GM19043 (cell line): ENCODE results near the gene INPP5A.

ENCODE experiments used
- ATAC-seq: cut with Tn5 transposase; IDR thresholded peaks from one replicate; pipeline ENCODE4 v1.9.1; 2021; ENCODE audit warnings: low read depth; ENCODE audit not compliant: unreplicated experiment

The INPP5A gene

DNA sequence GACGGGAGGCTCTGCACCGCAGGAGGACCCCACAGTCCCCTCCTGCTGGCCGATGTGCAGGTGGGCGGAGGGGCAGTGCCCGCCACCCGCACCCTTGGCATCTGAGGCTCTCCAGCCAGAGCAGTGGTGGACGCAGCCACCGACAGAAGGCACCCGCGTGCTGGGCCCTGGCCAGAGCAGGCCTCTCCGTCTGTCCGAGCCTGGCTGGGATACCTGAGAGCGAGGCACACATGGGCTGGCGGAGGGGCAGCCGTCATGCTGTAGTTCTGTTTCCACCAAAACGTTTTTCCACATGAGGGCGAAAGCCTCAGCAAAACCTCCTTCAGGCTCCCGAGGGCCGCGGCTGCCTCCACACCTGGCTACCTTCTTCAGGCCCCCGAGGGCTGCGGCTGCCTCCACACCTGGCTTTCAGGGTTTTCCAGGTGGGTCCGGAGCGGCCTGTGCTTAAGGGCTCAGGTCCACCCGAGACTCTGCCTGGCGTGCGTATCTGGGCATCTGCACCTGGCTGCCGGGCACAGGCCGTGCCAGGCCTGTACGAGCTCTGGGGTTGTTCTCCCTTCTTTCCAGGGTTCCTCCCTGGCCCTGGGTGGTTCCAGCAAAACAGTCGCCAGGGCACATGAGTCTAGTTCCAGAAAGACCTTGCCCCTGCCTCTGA, 115.5 kb downstream of the INPP5A start:
- no peak for ATAC-seq

DNA sequence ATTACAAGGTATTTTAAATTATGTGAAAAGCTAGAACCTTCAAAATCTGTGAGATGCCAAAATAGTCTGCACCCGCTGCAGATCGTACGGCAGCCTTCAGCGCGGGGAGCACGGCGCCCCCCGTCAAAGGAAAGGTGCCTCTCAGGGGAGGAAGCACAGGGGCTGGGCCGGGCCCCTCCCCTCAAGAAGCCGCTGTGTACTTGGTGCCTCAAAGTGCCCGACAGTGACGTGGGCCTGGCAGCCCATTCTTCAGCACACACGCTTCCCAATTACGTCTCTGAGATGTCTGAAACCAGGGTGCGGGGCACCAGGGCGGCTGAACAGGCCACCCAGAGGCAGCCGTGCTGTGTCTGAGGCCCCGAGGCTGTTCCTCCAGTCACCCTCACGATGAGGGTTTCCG, 116.1 kb downstream of the INPP5A start:
- ATAC-seq: no peak

DNA sequence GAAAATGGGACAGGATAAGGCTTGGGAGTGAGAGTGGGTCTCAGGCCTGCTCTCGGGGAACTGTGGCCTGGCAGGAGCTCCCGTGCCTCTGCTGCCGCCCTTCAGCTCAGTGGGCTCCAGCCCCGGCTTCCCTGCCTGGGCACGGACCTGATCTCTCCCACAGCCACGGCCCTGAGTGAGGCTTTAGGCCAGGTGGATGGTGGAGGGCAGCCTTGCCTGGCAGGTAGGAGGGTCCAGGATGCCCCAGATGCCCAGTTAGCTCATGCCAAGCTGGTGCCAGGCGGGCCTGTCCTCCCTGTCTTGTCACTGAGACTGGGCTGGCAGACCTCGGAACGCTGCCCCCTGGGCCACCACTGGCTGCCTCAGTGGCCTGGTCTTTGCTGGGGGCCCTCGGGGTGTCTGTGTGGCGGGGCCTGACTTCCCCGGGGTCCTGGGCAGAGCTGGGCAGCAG, 116.6 kb downstream of the INPP5A start:
- ATAC-seq: no peak

DNA sequence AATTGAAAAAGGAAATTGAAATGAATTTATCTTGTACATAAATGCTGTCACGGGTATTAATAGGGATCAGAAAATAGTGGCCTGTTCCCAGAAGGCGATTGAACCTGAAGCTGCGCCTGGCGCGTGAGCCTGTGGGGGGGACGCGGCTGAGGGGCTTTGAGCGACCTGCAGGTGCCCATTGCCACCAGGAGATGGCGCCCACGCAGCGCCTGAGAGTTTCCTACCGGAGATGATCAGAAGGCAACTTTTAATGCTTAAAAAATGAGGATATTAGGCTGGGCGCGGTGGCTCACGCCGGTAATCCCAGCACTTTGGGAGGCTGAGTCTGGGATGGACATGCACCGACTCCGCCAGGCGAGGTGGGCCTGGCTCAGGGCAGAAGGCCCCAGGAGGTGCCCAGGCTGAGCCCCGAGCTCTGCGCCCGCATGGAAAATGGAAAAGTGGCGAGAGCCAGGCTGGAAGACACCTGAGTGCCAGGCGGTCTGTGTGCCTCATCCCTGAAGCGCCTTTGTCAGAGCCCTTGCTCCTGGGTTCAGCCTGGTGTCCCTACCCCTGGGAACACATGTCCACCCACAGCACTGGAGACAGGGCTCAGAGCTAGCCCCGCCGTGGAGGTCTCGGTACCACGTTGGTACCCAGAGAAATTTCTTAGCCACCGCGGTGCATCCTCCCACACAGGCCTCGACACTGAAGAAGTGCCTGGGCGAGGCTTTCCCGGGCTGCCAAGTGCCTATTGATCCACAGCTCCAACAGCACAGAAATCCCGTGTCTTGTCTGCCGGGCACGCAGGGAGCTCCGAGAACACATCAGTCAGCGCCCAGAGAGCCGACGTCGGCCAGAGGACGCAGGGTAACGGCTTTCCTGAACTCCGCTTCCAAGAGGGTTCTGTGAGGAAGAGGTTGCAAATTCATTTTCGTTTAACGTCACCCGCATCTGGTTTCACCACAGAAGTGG, 117.4 kb downstream of the INPP5A start:
- no peak for ATAC-seq

DNA sequence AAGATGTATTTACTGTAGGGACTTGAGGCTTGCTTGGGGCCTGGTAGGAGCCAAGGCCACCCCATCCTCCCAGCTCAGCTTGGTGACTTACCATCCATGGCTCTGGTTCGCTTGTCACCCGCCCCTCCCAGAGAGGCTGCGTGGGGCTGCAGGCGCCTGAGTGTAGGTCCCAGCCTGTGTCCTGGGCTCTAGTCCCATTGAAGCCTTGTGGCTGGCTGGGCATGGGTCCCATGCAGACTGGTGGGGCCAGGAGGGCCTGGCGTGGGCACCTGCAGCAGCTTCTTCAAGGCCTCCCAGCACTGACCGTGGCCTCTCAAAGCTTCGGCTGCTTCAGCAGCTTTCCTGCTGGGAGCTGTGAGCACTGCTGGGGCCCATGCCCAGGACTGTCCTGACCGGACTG, 118.1 kb downstream of the INPP5A start:
- ATAC-seq: no peak

DNA sequence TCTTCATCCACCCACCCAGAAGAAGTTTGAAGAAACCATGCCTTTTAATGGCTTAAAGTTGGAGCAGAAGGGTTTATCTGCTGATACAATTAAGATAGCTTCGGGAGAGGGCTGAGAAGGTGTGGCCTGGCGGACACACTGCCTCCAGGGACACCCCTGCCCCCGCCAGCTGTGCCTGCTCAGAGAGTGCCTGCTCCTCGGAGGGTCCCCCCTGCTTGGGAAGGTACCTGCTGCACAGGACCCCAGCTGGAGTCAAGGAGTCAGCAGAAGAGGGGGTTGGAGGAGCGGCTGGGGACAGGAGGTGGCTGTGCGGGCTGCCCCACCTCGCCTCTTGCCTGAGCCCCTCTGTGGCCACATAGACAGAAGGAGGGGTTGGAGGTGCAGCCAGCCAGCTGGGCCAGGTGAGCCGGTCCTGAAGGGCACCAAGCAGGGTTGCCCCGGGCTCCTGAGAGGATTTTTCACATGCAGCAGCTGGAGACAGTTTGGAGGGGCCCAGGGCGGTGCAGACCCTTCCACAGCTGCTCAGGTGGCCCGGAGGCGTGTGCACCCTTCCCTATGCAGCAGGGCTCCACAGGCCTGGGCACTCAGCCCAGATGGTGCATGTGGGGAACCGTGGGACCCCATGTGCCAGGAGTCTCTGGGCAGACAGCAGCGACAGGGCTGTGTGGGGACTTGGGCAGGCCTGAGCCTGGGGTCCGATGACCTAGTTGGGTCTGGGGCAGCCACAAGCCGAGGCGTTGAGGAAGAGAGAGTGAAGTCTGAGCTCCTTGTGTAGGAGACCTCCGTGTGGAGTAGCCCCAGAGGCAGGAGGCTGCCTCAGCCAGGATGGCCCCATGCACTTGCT, 118.9 kb downstream of the INPP5A start:
- ATAC-seq: no peak

DNA sequence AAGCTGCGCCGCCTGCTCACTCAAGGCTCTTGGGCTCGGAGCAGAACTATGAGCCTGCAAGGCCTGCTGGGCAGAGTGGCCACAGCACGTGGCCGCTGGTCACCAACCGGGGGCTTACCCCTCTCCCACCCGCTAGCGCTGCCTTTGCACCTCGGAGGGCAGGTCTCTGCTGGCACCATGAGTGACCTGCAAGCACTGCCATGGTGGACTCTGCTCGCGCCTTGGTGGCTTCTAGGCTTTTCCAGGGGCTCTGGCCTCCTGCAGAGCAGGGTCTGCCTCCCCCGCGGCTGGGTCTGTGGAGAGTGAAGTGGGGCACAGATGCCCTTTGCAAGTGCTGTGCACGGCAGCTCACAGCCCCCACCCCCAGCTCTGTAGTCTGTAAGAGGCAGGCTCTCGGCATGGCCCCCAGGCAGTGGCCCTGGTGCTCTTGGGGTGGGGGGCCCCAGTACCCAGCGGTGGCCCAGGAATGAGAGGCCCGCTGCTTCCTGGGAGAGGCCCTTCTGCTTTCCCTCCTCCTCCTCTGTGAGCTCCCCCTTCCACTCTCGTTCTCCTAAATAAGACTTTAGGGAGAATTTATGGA, 119.6 kb downstream of the INPP5A start:
- ATAC-seq: no peak

DNA sequence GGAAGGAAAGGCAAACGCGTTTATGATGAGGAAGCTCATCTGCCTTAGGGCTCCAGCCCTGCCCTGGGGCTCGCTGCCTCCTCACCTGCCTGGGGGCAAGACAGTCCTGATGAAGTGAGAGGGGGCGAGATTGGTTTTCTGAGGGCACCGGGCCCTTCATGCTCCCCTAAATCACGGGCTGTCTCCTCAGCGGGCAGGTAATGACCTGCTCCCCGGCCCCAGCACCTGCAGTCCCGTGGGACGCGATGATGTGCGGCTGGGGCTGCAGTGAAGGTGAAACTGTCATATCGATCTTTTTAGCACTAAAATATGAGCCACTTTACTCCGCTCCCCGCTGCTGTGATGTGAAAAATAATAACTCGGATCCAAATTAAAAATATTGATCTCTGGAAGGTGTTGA, 120.2 kb downstream of the INPP5A start:
- ATAC-seq: no peak

DNA sequence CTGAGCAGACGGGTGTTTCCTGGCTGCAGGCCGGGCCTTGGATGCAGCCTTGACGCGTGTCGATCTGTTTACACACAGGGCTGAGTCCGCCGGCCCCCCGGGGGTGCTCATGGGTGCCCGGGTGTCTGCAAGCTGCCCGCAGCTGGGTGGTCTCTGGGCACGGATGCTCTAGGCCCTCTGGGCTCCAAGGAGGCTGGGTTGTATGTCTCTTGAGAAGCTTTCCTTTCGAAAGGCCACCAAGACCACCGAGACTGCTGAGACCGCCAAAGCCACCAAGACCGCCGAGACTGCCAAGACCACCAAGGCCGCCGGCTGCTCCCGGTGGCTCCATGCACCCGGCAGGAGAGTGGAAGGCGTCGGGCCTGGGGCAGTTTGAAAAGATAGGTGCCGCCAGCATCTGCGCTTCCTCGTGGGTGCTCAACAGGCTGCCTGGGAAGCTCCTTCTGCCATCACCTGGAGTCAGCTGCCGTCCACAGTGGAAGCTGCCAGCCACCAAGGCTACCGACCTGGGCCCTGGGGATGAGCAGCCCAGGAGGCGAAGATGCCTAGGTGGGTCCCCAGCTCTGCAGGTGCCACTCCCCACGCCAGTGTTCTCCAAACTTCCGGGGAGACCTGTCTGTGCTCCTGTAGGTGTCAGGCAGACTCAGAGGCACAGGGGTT, 121.1 kb downstream of the INPP5A start:
- no peak for ATAC-seq

DNA sequence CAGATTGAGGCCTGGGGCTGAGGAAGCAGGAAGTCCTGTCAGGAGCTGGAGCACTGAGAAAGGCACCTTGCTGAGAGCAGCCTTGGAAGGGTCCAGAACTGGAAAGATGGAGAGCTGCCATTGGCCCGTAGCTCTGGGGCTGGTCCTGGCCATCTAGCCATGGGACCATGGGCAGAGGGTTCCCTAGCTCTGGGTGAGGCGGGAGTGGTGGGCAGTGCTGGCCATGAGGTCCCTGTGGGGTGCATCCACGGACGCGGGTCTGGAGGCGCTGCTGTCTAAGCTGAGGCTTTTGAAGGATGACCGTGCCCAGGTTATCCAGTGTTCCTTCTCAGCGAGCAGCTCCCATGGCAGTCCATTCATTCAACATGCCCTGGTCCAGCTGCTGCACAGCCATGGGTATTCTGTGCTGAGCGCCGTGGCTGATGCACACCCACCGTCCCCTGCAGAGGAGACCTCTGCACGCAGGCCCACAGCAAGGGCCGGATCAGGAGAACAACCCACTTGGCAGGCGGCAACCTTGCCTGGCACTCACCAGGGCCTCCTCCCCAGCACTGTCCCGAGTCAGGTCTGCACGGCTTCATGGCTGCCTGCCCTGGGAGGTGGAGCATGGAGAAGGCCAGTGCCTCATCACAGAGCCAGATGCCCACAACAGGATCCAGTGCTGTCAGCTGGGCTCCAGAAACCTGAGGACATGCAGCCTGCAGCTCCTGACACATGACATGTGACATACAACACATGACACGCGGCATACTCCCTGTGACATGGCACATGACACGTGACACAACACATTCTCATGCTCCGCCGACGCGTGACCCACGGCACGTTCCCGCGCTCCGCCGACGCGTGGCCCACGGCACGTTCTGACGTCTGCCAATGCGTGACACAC, 121.9 kb downstream of the INPP5A start:
- no peak for ATAC-seq

DNA sequence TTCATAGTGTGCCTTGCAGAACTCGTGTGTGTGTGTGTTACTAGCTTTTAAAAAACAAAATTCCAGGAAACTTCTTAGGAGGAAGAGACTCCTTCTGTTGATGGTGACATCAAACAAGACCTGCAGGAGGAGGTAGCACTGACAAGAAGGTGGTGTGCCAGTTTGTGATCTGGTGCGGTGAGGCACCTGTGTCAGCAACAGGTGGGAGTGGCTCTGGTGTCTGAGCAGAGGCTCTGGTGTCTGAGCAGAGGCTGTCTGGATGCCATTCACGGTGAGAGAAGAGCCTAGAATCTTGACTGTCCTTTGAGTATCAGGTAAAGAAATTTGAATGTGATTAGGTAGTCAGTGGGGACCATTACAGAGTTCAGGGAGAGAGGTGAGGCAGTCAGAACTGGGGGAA, 122.8 kb downstream of the INPP5A start:
- no peak for ATAC-seq

DNA sequence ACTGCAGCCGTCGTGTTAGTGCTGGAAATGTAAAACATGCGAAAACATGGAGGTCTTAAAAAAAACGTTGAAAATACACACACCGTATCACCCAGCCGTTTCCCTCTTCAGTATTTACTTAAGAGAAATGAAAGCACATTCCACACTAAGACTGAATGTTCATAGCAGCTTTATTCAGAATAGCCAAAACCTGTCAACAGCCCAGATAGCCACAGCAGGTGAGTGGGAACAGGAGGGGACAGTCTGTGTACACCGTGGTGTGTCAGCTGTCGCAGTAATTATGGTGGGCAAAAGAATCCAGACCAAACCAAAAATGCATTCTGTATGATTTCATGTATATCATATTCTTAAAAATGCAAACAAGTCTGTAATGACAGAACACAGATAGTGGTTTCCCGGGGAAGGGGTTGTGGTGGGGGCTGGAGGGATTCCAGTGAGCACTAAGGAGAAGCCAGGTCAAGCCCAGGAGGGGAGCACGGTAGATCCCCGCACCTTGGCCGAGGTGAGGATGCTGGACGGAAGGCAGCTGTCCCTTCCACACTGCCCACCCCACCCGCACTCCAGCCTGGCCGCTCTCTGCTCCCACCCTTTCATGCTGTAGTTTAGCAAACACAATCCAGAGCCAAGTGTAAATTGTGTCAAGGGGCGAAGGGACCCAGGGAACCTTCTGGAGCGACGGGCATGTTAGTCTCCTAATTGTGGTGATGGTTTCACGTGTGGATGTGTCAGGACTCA, 124.8 kb downstream of the INPP5A start:
- ATAC-seq: no peak

DNA sequence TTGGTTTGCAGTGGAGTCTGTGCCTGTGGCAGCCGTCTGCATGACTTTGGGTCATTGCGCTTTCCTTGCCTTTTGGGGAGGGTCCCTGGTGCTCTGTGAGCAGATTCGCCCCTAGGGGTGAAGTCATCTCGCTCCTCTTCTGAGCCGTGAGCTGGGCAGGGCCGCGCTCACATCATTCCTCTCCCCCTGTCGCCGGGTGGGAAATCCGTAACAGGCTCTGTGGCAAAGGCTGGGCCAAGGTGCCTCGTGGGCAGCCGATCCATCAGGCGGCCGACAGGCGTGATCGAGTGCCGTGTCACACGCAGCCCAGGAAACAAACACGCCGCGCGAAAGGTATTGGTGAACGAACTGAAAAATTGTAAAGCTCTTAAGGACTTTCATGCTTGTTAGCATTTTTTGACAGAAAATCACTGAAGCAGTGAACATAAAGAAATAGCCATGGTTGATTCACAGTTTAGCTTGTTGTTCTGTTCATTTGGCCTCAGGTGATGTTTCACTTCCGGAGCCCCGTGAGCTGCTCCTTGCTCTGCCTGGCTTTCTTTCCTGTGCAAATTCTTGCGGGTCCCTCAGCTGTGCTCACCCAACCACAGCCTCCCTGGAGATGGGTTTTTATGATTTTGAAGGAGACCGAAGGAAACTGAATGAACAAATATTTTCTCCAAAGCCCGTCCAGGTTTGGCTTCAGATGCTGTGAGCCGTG, 126.2 kb downstream of the INPP5A start:
- no peak for ATAC-seq

DNA sequence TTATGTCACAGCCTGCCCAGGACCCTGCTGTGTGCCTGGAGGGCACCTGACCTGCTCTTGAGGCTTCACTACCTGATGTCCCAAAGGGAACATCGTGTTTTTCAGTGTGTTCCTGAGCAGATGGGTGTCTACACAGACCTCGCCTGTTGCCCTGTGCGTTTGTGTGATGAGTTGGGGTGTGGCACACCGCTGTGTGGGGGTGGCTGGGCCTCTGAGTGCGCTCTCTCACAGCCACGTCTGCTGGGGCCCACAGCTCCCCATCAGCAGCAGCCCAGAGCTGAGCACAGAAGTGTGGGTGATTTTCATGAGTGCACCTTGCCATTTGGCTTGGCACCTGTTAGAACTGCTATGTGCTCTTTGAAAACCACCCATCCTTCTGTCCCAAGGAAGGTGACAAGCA, 126.8 kb downstream of the INPP5A start:
- no peak for ATAC-seq

DNA sequence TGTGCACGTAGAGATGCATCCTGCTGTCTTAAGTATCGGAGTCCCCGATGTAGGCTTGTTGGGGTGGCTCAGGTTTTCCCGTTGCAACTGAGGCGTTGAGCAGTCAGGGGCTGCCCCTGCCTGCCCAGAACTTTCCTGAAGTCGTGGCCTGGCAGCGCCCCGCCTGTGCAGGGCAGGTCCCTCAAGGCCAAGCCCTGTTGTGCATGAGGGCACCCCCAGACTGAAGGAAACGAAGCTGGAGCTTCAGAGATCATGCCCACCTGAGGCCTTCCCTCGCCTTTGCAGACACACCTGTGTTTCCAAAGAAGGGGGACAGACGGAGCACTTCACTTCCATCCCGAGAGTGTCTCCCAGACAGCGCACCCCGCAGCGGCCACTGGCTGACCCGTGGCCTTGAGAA, 127.3 kb downstream of the INPP5A start:
- no peak for ATAC-seq

DNA sequence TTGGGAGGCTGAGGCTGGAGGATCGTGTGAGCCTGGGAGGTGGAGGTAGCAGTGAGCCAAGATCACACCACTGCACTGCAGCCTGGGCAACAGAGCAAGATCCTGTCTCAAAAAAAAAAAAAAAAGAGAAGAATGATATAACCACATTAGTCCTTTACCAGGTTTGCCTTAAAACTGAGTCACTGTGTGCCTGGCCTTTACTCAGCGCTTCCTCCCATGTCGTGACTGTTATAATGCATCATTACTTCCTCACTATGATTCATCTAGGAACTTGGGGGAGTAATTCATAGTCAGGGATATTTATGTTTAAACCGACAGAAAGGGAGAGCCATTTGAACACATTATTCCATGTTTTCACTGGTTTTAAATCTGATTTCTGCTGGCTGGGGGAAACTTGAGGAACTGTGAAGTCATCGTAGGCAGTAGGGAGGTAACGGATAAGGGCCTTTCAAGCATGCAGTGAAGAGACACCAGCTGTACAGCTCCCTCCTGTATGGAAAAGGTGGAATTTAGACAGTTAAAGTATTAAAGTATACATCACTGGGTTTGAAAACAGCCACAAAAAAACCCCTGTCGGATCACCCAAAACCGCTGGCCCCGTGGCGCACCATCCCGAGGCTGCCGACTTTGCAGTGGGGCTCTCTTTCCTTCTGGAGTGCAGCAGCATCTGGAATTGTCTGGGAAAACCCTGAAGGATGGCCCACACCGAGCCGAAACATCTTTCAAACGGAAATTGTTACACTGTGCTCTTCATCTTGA, 128.5 kb downstream of the INPP5A start:
- no peak for ATAC-seq

DNA sequence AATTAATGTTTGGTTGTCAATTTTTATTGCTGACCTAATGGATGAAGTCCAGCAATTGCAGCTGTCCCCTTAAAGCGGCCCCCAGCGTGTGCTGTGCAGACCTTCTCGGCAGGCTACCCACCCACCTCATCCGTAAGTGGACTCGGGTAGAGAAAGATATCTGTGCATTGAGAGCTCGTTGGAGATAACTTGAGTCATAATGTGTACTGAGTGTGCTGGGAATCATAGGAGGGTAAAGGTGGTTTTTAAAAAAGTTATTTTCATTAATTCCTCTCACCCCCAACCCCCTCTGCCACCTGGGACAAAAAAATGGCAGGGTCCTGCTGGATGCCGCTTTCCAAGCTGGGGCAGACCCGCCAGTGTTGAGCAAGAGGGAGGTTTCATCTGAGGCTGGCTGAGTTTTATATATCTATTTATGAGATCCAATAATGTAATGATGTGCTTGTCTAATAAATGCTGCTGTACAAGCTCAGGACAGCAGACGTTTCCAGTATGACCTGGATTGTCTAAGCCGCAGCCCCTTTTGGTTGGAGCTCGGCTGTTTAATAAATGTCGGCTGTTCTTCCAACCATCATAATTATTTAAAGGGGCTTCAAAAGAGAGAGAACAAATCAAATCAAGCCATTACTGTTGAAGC, 129.2 kb downstream of the INPP5A start:
- ATAC-seq: no peak
